GM21786 (cell line): ENCODE results near the gene OR2J2.
"Not testable (repeated sequence)": the region's sequence is repeated elsewhere in the genome, so short reads cannot be mapped to it uniquely, and the experiment has no call there.

Source experiments
- ATAC-seq: cut with Tn5 transposase; IDR thresholded peaks from one replicate; pipeline ENCODE4 v1.9.1; 2021; ENCODE audit not compliant: unreplicated experiment

Gene OR2J2

GRCh38 chr6:29218056-29218455 lies 47.3 kb downstream of the OR2J2 start:
- ATAC-seq: not testable (repeated sequence)
